Left ventricle myocardium superior (tissue), 1 donor: ENCODE measurements around the gene BRPF1. TPM values are rescaled to one million over a fixed set of nuclear protein-coding genes. Genes with fewer than 3 reads are reported as not detected.

Experiments used
- ATAC-seq: fragments of 200-7000 bp; cut with Tn5 transposase; one replicate; pipeline ENCODE4 v1.9.1; 2020; ENCODE audit warnings: mild to moderate bottlenecking, moderate library complexity
- DNase-seq: peaks from one replicate; pipeline ENCODE4 v3.0.0-alpha.2; 2020
- intact Hi-C: fragments of 100-400 bp; cut with micrococcal nuclease; formaldehyde crosslinking; loops from one replicate; pipeline ENCODE4 v1.11.0; 2022
- total RNA-seq: library from RNA; stranded (reverse); fragmentation: NEBNext Ultra II Directional; extraction: Animal tissue kit (Norgen Biotek cat#: 25700); gene quantifications from one replicate; pipeline ENCODE4 v1.2.1, GENCODE V29; 2021
- donor health status: DM: no; HTN: yes; CAD: no; lungs with severe emphysema.

BRPF1 gene
- total RNA-seq, 1 donor from 2014 or later: 9.9 TPM

DNA sequence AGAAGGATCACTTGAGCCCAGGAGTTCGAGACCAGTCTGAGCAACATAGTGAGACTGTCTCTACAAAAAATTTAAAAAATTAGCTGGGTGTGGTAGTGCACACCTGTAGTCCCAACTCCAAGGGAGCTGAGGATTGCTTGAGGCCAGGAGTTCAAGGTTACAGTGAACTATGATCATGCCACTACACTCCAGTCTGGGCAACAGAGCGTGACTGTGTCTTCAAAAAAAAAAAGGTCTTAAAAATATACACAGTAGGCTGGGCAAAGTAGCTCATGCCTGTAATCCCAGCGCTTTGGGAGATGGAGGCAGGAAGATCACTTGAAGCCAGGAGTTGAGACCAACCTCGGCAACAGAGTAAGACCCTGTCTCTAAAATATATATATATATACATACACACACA, 49.4 kb downstream of the BRPF1 start:
- DNase-seq (no peak), ATAC-seq (no peak)
- intact Hi-C loops: no loop called here

DNA sequence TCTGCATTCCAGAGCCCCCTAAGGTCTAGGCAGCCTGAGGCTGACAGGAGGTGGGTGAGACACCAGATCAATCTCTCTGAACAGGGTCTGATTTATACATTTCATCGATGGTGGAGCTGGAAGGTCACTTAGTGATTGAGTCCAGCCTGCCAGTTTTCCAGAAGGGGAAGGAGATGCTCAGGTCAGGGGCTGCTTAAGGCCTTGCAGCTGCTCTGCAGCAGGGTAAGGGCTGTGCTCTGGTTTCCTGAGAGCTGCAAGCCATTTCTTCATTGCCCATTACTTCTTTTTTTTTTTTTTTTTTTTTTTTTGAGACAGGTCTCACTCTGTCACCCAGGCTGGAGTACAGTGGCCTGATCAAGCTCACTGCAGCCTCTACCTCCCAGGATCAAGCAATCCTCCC, 50.0 kb downstream of the BRPF1 start:
- DNase-seq (no peak), ATAC-seq (no peak)
- intact Hi-C loops: no loop called here

DNA sequence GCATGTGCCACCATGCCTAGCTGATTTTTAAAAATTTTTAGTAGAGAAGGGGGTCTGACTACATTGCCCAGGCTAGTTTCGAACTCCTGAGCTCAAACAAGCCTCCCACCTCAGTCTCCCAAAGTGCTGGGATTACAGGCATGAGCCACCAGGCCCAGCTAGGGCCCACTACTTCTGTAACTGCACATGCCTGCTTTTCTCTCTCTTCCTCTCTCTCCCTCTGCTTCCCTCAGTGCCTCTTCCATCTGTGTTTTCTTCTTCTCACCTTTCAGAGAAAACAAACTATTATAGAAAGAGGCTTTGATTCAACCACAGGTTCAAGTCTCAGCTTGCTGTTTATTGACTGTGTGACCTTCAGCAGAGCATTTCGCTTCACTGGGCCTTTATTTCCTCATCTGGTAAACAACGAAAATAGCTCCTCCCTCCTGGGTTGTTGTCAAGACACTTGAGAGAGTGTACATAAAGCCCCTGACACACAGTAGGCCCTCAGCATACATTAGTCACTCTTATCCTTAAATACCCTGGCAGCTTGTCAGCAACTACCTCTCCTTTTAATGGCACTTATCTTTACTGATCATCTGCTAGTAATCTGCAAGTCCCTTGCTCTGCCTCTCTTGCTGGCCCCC, 50.6 kb downstream of the BRPF1 start:
- ATAC-seq (no peak), DNase-seq (no peak)
- intact Hi-C loops: no loop called here

DNA sequence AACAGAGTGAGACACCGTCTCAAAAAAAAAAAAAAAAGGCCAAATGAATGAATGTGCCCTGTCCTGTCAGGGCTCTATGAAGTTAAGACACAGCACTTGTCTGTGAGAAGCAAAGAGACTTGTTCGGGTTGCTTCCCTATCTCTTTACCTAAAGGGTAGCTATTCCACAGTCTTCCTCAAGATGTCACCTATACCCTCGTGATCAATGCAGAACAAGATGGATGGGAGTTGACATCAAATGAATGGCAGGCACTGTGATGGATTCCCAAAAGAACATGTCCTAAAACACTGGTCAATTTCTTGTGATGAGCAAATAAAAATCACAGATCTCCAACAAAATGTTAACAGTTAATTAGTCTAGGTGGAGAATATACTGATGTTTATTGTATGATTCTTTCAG, 51.2 kb downstream of the BRPF1 start:
- intact Hi-C loops: no loop called here
- ATAC-seq: no peak
- DNase-seq: no peak

DNA sequence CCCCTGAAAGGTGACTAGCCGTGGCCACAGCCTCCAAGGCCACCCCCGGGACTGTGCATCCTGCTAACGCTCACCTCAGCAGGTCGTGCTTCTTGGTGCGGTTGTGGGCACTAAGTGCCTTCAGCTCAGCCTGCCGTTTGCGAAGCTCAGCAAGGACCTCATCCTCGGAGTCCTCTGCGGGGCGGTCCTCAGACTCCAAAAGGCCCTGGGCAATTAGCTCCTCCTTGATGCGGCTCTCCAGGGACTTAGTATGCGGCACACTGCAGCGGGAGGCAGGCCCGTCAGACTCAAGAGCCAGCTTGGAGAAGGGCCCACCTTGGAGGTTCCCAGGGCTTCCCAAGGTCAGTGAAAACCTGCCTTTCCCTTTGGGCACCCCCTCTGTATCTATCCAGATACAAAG, 52.4 kb downstream of the BRPF1 start:
- DNase-seq (no peak), ATAC-seq (no peak)
- intact Hi-C loops: no loop called here

DNA sequence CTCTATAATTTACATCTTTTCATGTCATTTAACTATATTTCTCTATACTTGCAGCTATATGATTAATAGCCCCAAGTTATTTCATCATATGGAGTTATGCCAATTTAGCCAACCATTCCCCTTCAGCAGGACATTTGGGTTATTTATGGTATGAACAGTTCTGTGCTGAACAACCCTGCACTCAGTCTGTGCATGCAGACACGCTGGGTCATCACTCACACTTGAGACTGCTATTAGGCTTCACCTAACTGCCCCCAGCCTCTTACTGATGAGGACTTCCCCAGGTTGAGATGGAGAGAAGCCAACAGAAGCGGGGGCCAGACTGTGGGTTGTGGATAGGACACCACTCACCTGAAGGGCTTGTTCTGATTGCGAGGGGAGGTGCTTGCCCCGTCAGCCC, 53.4 kb downstream of the BRPF1 start:
- intact Hi-C loops: no loop called here
- no peak for ATAC-seq

DNA sequence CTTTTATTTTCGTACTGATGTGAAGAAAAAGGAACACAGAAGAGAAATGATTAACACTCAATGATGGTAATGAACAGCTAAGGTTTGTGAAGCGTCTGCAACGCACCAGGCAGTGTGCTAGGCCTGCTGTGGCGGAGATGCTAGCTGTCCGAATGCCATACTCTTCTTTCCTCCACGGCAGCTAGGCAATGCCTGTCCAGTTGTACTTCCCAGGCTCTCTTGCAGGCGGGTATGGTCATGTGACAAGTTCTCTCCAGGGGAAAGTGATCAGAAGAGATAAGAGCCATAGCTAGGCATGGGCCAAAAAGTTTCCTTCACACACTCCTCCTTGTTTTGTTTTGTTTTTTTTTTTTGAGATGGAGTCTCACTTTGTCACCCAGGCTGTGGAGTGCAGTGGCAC, 54.1 kb downstream of the BRPF1 start:
- ATAC-seq: no peak
- DNase-seq: no peak
- intact Hi-C loops: no loop called here

More for the DNA sequence above, 53.4 kb downstream of the BRPF1 start:
- no peak for DNase-seq

DNA sequence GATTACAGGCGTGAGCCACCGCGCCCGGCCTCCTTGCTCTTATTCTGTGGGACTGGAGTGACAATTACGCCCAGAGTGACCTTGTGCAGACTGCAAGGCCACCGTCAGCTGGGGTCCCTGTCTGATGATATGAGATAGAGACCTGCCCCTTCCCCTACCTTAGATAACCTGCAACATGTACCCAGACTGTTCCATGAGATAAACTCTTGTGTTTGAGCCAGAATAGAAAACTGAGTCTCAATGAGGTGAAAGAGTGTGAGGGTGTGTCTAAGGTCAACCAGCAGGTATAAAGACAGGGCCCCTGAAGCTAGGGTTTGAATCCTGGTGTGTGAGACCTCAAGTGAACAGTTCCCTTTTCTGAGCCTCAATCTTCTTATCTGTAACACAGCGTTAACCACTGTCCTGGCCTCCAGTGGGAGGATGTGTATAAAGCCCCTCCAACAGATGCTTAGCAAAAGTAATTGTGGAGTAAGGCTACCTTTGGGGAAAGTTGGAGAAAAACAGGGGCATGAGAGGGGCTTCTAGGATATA, 54.7 kb downstream of the BRPF1 start:
- DNase-seq (no peak), ATAC-seq (no peak)
- intact Hi-C loops: no loop called here

DNA sequence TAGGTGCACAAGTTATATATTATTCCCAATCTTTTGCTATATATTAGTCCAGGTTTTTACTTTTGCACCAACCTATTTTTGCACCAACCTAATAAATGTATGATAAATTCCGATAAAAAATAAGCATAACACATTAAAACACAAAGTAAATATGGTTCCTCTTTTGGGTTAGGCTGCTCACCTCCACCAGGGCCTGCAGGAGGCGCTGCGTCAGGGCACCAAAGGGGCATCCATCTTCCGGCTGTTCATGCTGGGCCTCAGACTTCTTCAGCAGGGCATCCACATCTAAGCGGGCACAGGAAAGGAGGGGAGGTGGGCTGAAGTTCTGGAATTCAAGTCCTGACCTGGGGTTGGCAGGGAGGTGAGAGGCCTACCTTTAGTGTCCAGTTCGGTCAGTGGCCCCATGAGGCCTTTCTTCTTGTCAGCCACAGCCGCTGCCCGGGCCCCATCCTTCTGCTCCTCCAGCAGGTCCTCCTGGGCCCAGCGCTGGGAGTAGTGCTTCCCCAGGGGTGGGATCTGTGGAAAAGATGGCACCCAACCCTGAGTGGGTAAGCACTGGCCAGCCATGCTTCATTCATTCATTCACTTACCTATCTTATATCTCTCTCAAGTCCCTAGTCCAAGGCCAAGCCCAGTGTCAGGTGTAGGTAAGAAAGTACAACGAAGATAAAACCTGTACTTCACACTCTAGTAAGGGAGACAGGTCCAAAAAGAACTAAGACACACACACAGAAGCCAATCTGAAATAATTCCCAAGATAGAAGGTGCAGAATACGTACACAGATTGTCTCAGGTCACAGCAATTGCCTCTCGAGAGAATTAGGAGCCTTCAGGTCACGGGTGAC, 55.5 kb downstream of the BRPF1 start:
- no peak for DNase-seq
- intact Hi-C loops: no loop called here
- ATAC-seq: no peak

DNA sequence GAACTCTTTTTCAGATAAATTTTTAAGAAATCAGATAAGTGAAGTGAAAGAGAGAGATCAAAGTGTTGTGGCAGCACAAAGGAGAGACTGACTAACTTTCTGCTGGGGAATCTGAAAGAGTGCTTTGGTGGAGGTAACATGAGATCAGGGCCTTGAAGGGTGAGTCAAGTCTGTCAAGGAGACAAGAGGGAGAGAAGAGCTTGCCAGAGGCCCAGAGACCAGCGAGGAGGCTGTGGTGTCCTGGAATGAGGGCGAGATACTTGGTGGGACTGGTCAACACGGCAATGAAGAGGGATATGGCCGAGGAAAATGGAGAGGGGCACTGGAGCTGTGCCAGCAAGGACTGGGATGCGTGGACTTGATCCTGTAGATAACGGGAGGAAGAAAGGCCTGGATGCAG, 56.2 kb downstream of the BRPF1 start:
- ATAC-seq: no peak
- no peak for DNase-seq
- intact Hi-C loops: no loop called here

DNA sequence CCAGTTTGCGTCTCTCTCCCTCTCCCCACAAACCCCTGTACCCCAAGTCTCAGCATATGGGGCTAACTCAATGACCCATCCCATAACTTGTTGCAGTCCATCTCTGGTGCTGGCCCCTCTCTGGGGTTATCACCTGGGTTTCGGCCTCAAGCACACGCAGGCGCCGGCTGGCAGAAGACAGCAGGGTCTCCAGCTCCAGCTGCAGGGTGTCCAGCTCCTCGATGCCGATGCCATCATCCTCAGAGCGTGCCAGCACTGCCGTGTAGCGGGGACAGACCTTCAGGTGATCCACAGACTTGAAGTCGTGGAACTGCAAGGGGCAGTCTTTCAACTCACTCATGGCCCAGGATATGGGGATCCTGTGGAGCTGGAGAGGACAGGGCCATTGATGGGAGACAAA, 59.6 kb downstream of the BRPF1 start:
- DNase-seq (no peak), ATAC-seq (no peak)
- intact Hi-C loops: no loop called here

DNA sequence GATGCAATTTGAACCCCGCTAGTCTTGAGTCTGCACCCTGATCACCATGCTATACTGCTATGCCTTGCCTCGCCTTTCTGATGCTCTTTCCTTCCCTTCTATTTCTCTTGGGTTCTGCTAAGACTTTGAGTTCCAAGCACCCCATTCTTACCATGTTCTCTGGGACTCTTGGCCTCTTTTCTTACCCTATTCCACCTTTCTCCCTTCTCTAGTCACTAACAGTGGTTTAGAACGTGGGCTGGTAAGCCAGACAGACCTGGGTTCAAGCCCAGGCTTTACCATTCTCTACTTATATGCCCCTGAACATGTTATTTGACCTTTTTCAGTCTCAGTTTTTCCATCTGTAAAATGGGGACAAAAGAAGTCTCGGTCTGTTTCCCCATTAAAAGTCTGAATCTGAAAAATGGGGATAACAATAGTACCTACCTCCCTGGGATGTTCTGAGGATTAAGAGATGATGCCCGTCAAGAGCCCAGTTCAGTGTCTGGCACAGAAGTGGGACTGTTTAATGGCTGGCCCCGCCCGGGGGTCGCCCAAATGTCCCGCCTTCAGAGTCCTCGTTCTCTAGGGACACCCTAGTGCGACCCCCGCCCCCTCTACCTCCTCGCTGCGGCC, 60.4 kb downstream of the BRPF1 start:
- no peak for ATAC-seq
- intact Hi-C loops: no loop called here
- no peak for DNase-seq

DNA sequence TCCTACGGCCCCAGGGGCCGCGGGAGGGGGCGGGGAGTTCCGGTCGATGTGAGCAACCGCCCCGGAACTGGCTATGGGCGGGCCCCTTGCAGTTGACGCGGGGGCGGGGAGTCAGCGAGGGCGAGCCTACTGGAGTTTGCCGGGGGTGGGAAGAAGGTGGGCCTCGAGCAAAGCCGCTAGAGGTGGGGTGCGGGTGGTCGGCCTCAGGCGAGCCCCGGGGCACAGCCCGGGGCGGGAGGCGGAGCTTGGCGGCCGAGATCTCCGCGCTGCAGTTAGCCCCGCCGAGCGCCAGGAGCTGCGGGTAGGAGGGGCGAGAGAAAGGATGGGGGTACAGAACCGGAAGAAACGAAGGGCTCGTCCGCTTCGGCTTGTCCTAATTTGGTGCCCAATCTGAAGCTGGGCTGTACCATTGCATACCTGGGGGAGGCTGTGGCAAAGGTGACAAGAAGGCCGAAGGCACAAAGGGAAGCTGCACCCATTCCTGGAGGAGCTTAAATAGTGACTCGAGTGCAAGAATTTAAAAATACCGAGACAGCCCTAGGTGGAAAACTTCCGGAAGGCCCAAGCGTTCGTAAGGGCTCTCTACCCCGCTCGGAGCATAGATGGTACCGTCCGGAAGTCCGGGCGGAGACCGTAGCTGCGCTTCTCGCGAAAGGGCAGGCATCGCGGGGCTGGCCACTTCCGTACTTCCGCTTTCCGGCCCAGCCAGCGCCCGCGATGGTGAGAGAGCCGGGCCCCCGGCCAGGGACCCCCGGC, 61.0 kb downstream of the BRPF1 start, which contains the start of the genes ARPC4 and TADA3:
Gene ARPC4 (plus strand): TSS at position 678 of the 756 bp plus-strand sequence. CDS start 40 bp downstream, at position 718.
Gene TADA3 (minus strand): TSS at position 69 of the 756 bp plus-strand sequence. CDS start 1,007 bp downstream, outside the sequence.
- intact Hi-C loops: no loop called here
- DNase-seq (peak; percentile 97), ATAC-seq (peak; percentile 94)

DNA sequence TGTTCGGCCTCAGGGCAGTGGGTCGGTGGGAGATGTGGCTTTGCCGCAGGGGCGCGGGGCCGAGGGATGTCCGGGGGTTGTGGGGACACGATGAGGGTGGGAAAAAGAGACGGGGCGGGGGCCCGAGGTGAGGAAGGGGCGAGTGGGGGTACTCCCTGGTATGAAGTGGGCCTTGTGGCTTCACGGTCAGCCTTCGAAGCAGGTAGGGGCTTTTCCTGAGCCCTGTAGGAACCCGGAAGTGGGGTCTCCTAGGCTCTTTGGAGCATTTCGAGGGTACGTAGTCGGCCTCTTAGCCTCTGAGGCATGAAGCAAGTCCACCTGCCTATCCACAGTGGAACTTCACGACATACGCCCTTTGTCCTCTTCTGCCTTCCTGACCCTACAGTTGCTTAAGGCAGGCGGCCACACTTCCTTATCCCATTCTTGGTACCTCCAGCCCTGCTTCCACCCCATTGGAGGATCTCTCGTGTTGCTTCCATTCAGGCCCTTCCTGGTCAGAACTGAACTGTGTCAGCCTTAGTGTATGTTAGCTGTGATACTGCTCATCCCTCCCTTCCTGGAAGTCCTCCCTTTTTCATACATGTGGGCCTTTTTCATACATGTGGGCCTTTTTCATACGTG, 61.7 kb downstream of the BRPF1 start:
- peak; percentile 0 for ATAC-seq
- DNase-seq: no peak
- intact Hi-C loops: no loop called here

DNA sequence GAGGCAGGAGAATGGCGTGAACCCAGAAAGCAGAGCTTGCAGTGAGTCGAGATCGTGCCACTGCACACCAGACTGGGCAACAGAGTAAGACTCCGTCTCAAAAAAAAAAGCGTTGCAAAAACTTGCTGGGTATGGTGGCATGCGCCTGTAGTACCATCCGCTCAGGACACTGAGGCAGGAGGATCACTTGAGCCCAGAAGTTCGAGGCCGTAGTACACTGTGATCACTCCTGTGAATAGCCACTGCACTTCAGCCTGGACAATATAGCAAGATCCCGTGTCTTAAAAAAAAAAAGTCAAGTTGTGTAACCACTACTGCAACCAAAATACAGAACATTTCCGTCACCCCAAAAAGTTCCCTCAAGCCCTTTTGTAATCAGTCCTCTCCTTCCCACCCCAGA, 62.9 kb downstream of the BRPF1 start:
- ATAC-seq (no peak), DNase-seq (no peak)
- intact Hi-C loops: no loop called here

DNA sequence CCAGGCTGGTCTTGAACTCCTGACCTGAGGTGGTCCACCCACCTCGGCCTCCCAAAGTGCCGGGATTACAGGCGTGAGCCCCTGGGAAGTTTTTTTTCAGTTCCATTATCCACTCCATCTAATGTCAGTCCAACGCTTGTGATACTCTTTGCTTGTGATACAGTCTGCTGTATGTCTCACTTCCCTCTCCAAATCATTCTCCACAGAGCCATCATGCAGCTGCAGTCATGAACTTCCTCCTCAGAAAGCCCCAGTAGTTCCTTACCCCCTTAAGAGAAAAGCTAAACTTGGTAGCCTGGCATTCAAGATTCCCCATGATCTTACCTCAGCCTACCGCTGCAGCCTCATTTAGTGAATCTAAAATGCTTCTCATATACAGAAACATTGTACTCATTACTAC, 63.7 kb downstream of the BRPF1 start:
- intact Hi-C loops: no loop called here
- ATAC-seq (no peak), DNase-seq (no peak)

DNA sequence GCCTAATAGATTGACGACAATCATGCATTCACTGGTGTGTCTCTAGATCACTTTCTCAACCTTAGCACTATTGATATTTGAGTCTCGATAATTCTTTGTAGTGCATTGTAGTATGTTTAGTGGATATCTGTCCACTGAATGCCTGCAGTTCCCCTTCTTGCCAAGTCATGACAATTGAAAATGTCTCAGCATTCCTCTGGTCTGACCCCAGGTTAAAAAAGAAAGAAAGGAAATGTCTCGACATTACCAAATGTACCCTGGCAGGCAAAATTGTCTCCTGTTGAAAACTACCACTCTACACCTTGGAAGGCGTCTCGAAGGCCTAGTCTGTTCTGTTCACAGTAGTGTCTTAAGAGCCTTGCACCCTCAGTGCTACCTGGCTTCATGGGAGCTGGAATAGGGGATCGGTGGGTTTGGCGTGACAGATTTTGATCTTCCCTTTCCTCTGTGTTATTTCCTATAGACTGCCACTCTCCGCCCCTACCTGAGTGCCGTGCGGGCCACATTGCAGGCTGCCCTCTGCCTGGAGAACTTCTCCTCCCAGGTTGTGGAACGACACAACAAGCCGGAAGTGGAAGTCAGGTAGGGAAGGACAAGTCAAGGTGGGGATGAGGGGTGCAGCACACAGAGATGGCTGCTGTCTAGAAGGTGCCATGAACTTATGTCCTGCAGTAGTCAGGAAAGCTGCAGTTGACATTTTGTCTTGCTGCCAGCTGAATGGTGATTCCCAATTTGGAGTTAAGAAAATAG, 65.8 kb downstream of the BRPF1 start:
- ATAC-seq (no peak), DNase-seq (no peak)
- intact Hi-C loops: no loop called here
